SK-N-SH (cell line): ENCODE data around the gene BCO1. TPM values are rescaled to one million over a fixed set of nuclear protein-coding genes. Genes with fewer than 3 reads are reported as not detected.

Experiments used
- CTCF ChIA-PET: fragments of 300-600, 350-600 bp; formaldehyde crosslinking; extraction: SDS; loops from one replicate; lab custom pipeline; 2021; lab: Yijun Ruan, JAX
- POLR2A ChIA-PET: fragments of 350-600 bp; sonication (Branson Sonifier 250); formaldehyde crosslinking; extraction: SDS; loops from one replicate; lab custom pipeline; 2020; ENCODE audit warnings: antibody characterized with exemption, inconsistent platforms; lab: Yijun Ruan, JAX
- DNase-seq: peaks from one replicate; pipeline ENCODE4 v3.0.0; 2012
- H2AFZ ChIP-seq: fragments of 200-600 bp; sonication (generic); 2 replicates; pipeline ENCODE4 v1.8.1; 2016; ENCODE audit warnings: antibody characterized with exemption, mild to moderate bottlenecking, low read depth
- H3F3A ChIP-seq: fragments of 200-600 bp; sonication (generic); replicated peaks from 2 replicates; pipeline ENCODE3; 2016; ENCODE audit warnings: antibody characterized with exemption, mild to moderate bottlenecking; ENCODE audit not compliant: insufficient read depth
- H3K27ac ChIP-seq, 2 experiments: fragments of 200-500 bp in 1 of 2; fragments of 200-600 bp in 1 of 2; sonication (Bioruptor generic) in 1 of 2; sonication (generic), shearing (Covaris generic) in 1 of 2; 2 replicates each; pipeline versions ENCODE4 v1.5.1 to v1.6.1; 2014 to 2016; ENCODE audit warnings: low read depth in 2 of 2, inconsistent platforms in 1 of 2, low read length in 1 of 2, mild to moderate bottlenecking in 1 of 2, mixed read lengths in 1 of 2
- H3K27me3 ChIP-seq: fragments of 200-600 bp; sonication (generic), shearing (Covaris generic); 2 replicates; pipeline ENCODE4 v1.6.1; 2016; ENCODE audit warnings: mixed run types; ENCODE audit not compliant: insufficient read depth
- H3K36me3 ChIP-seq, 2 experiments: fragments of 200-500 bp in 1 of 2; fragments of 200-600 bp in 1 of 2; sonication (Bioruptor generic) in 1 of 2; sonication (generic) in 1 of 2; replicated peaks in 1 of 2; 2 replicates each; pipeline versions ENCODE3 to v1.5.1; 2014 to 2016; ENCODE audit warnings: low read length in 1 of 2, mild to moderate bottlenecking in 1 of 2; ENCODE audit not compliant: insufficient read depth in 2 of 2, control insufficient read depth in 1 of 2
- H3K4me1 ChIP-seq, 2 experiments: fragments of 200-500 bp in 1 of 2; fragments of 200-600 bp in 1 of 2; sonication (Bioruptor generic) in 1 of 2; sonication (generic), shearing (Covaris generic) in 1 of 2; 2 replicates each; pipeline versions ENCODE4 v1.5.1 to v1.6.1; 2014 to 2016; ENCODE audit warnings: low read depth in 1 of 2, low read length in 1 of 2, mixed run types in 1 of 2; ENCODE audit not compliant: insufficient read depth in 2 of 2, control insufficient read depth in 1 of 2
- H3K4me2 ChIP-seq: fragments of 200-600 bp; sonication (generic), shearing (Covaris generic); 2 replicates; pipeline ENCODE4 v1.6.1; 2017; ENCODE audit warnings: mixed run types
- H3K4me3 ChIP-seq, 2 experiments: fragments of 200-500 bp in 1 of 2; fragments of 200-600 bp in 1 of 2; sonication (Bioruptor generic) in 1 of 2; sonication (generic), shearing (Covaris generic) in 1 of 2; 2 replicates each; pipeline versions ENCODE4 v1.5.1 to v1.8.1; 2014 to 2016; ENCODE audit warnings: low read depth in 2 of 2, inconsistent platforms in 1 of 2, low read length in 1 of 2, mild to moderate bottlenecking in 1 of 2, mixed read lengths in 1 of 2, moderate library complexity in 1 of 2
- H3K79me2 ChIP-seq: fragments of 200-600 bp; sonication (generic); 2 replicates; pipeline ENCODE4 v1.8.1; 2017; ENCODE audit warnings: mild to moderate bottlenecking; ENCODE audit not compliant: insufficient read depth
- H3K9ac ChIP-seq: fragments of 200-600 bp; sonication (generic); 2 replicates; pipeline ENCODE4 v1.6.1; 2017; ENCODE audit warnings: mixed run types
- H3K9me2 ChIP-seq: fragments of 200-600 bp; sonication (generic); 2 replicates; pipeline ENCODE4 v1.6.1; 2017; ENCODE audit warnings: mixed run types
- H3K9me3 ChIP-seq: fragments of 200-600 bp; sonication (generic); 2 replicates; pipeline ENCODE4 v1.6.1; 2017; ENCODE audit warnings: mixed run types, mild to moderate bottlenecking, moderate library complexity
- H4K20me1 ChIP-seq: fragments of 200-600 bp; sonication (generic); 2 replicates; pipeline ENCODE4 v1.6.1; 2017; ENCODE audit warnings: mild to moderate bottlenecking, mixed run types; ENCODE audit not compliant: insufficient read depth
- ELF1 ChIP-seq: IDR thresholded peaks from 2 replicates; pipeline ENCODE4 v1.4.0; 2012
- EP300 ChIP-seq, 2 experiments: IDR thresholded peaks; 2 replicates each; pipeline versions ENCODE4 v1.4.0 to v1.6.1; 2012; ENCODE audit warnings: borderline replicate concordance in 1 of 2, low read depth in 1 of 2, low read length in 1 of 2
- FOSL2 ChIP-seq: IDR thresholded peaks from 2 replicates; pipeline ENCODE4 v1.4.0; 2012; ENCODE audit warnings: low read depth, mild to moderate bottlenecking, moderate library complexity, borderline replicate concordance
- FOXM1 ChIP-seq: IDR thresholded peaks from 2 replicates; pipeline ENCODE4 v1.4.0; 2012; ENCODE audit warnings: low read depth, mild to moderate bottlenecking
- GATA2 ChIP-seq: sonication (generic); formaldehyde crosslinking; IDR thresholded peaks from 2 replicates; pipeline ENCODE4 v1.5.0; 2020; ENCODE audit warnings: mild to moderate bottlenecking, missing genetic modification reagents
- MEF2A ChIP-seq: IDR thresholded peaks from 2 replicates; pipeline ENCODE4 v1.4.0; 2012; ENCODE audit warnings: low read depth, borderline replicate concordance
- MXI1 ChIP-seq: IDR thresholded peaks from 2 replicates; pipeline ENCODE4 v1.6.1; 2012; ENCODE audit warnings: mild to moderate bottlenecking, low read depth, low read length, improper control_type of control experiment
- NFIC ChIP-seq: IDR thresholded peaks from 2 replicates; pipeline ENCODE4 v1.4.0; 2012; ENCODE audit warnings: borderline replicate concordance
- PBX3 ChIP-seq: IDR thresholded peaks from 2 replicates; pipeline ENCODE4; 2012
- POLR2AphosphoS5 ChIP-seq: IDR thresholded peaks from 2 replicates; pipeline ENCODE4 v1.6.1; 2012; ENCODE audit warnings: low read depth, low read length
- RCOR1 ChIP-seq: fragments of 150-350 bp; IDR thresholded peaks from 2 replicates; pipeline ENCODE4 v1.6.1; 2017; ENCODE audit warnings: antibody characterized with exemption, low read length
- RXRA ChIP-seq: IDR thresholded peaks from 2 replicates; pipeline ENCODE4 v1.4.0; 2012; ENCODE audit warnings: low read depth, mild to moderate bottlenecking, borderline replicate concordance
- SIN3A ChIP-seq: IDR thresholded peaks from 2 replicates; pipeline ENCODE4 v1.6.1; 2012; ENCODE audit warnings: low read depth, mild to moderate bottlenecking, low read length, moderate library complexity, borderline replicate concordance
- SMC3 ChIP-seq: IDR thresholded peaks from 2 replicates; pipeline ENCODE4 v1.6.1; 2012; ENCODE audit warnings: low read depth, low read length, improper control_type of control experiment
- TAF1 ChIP-seq: IDR thresholded peaks from 2 replicates; pipeline ENCODE4 v1.6.1; 2012; ENCODE audit warnings: low read depth, mild to moderate bottlenecking, low read length, moderate library complexity, borderline replicate concordance
- USF1 ChIP-seq: IDR thresholded peaks from 2 replicates; pipeline ENCODE4 v1.4.0; 2012; ENCODE audit warnings: low read depth, borderline replicate concordance
- ZBTB33 ChIP-seq: IDR thresholded peaks from 2 replicates; pipeline ENCODE4 v1.4.0; 2012; ENCODE audit warnings: low read depth, borderline replicate concordance
- WGBS: methylation state at CpG from one replicate; pipeline ENCODE4 v1.1.6; 2017; ENCODE audit warnings: low lambda C conversion rate; 5-methylcytosine and 5-hydroxymethylcytosine counted together
- polyA plus RNA-seq, 3 experiments: library from polyadenylated mRNA; depleted of rRNA; stranded (reverse); fragments of >200 nt; gene quantifications; 2 replicates each; pipeline ENCODE4 v1.2.3, GENCODE V29; 2012
- TF ChIP-seq, protein P1 (sequence below): IDR thresholded peaks from 2 replicates; pipeline ENCODE4 v1.4.0; 2012; ENCODE audit warnings: low read depth
- TF ChIP-seq, protein P2 (sequence below): fragments of 150-350 bp; IDR thresholded peaks from 2 replicates; pipeline ENCODE4 v1.6.1; 2016; ENCODE audit warnings: mild to moderate bottlenecking, low read depth, low read length
- TF ChIP-seq, protein P3 (sequence below): fragments of 150-350 bp; IDR thresholded peaks from 2 replicates; pipeline ENCODE4 v1.6.1; 2017; ENCODE audit warnings: antibody characterized with exemption, low read length, low read depth, borderline replicate concordance

BCO1 gene
- polyA plus RNA-seq, 1 of the 3 experiments (the other 2 are of a cell fraction): 0.02 TPM

GRCh38 chr16:81321039-81321438 is 82.5 kb downstream of the BCO1 start (continued):
- TF ChIP-seq TAF1: no peak
- no peak for TF ChIP-seq RXRA
- TF ChIP-seq FOXM1: no peak
- TF ChIP-seq GATA2 (CRISPR knock-in tag): no peak
- TF ChIP-seq POLR2AphosphoS5: no peak
- TF ChIP-seq PBX3: no peak
- TF ChIP-seq, protein P1, sequence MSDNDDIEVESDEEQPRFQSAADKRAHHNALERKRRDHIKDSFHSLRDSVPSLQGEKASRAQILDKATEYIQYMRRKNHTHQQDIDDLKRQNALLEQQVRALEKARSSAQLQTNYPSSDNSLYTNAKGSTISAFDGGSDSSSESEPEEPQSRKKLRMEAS: no peak
- TF ChIP-seq ZBTB33: no peak
- TF ChIP-seq MEF2A: no peak

- ChIA-PET CTCF (no interaction called here), POLR2A (no interaction called here)
- Histone ChIP-seq H3K4me1 (peaks cover 6 to 22% of the 10 kb centered on the region in 2 experiments; a peak in 3 of 4 replicates), H2AFZ (no peak overlapping the region), H3K9ac (no peak overlapping the region), H3K9me2 (no peaks in the 10 kb centered on the region), H3K4me3 (no peak overlapping the region), H3K27ac (no peak overlapping the region), H3K9me3 (no peaks in the 10 kb centered on the region), H3F3A (peaks cover 21% of the 10 kb centered on the region), H3K27me3 (no peaks in the 10 kb centered on the region), H3K4me2 (no peak overlapping the region), H3K79me2 (peaks cover 87% of the 10 kb centered on the region), H4K20me1 (no peaks in the 10 kb centered on the region; the same call in 1 of the 2 replicates), H3K36me3 (no peaks in the 10 kb centered on the region)
- TF ChIP-seq MXI1: no peak
- TF ChIP-seq NFIC: no peak
- TF ChIP-seq FOSL2: no peak
- TF ChIP-seq FOXM1: no peak
- TF ChIP-seq, protein P2, sequence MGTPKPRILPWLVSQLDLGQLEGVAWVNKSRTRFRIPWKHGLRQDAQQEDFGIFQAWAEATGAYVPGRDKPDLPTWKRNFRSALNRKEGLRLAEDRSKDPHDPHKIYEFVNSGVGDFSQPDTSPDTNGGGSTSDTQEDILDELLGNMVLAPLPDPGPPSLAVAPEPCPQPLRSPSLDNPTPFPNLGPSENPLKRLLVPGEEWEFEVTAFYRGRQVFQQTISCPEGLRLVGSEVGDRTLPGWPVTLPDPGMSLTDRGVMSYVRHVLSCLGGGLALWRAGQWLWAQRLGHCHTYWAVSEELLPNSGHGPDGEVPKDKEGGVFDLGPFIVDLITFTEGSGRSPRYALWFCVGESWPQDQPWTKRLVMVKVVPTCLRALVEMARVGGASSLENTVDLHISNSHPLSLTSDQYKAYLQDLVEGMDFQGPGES: no peak
- no peak for TF ChIP-seq SMC3
- TF ChIP-seq, protein P3, sequence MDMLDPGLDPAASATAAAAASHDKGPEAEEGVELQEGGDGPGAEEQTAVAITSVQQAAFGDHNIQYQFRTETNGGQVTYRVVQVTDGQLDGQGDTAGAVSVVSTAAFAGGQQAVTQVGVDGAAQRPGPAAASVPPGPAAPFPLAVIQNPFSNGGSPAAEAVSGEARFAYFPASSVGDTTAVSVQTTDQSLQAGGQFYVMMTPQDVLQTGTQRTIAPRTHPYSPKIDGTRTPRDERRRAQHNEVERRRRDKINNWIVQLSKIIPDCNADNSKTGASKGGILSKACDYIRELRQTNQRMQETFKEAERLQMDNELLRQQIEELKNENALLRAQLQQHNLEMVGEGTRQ: no peak
- TF ChIP-seq USF1: no peak
- TF ChIP-seq ZBTB33: no peak
- TF ChIP-seq ELF1: no peak
- no peak for TF ChIP-seq EP300 (IDR thresholded peaks at IDR 0.05; ENCODE audit: borderline replicate concordance in 1 of 2, low read depth in 1 of 2, low read length in 1 of 2)
- no peak for TF ChIP-seq SIN3A
- TF ChIP-seq RCOR1: no peak
- 93% methylated on average over 5 of the region's 5 CpGs for WGBS
- no peak for DNase-seq
These were observed 83.0 kb downstream of the BCO1 start for GRCh38 chr16:81321536-81321935.
